GM06990 (cell line): ENCODE measurements around the gene LOC101059915.
"Not testable (repeated sequence)": the region's sequence is repeated elsewhere in the genome, so short reads cannot be mapped to it uniquely, and the experiment has no call there.

Experiments
- DNase-seq: peaks from one replicate; pipeline ENCODE4 v3.0.0-alpha.2; 2011; ENCODE audit not compliant: insufficient read length; ENCODE audit errors: extremely low read depth
- H3K27me3 ChIP-seq: replicated peaks from 2 replicates; pipeline ENCODE4 v1.6.0; 2011; ENCODE audit warnings: low read length; ENCODE audit not compliant: control insufficient read depth, insufficient read depth
- H3K36me3 ChIP-seq: 2 replicates; pipeline ENCODE4 v1.5.1; 2011; ENCODE audit warnings: low read length; ENCODE audit not compliant: control insufficient read depth, insufficient read depth
- H3K4me3 ChIP-seq: replicated peaks from 2 replicates; pipeline ENCODE4 v1.5.1; 2011; ENCODE audit warnings: low read depth, mild to moderate bottlenecking, control low read depth, low read length
- TF ChIP-seq, protein P1 (sequence below): IDR thresholded peaks from 2 replicates; pipeline ENCODE4 v1.5.1; 2011; ENCODE audit warnings: low read length, control low read depth, mild to moderate bottlenecking, inconsistent platforms; ENCODE audit not compliant: insufficient read depth, poor library complexity, severe bottlenecking

The LOC101059915 gene

DNA sequence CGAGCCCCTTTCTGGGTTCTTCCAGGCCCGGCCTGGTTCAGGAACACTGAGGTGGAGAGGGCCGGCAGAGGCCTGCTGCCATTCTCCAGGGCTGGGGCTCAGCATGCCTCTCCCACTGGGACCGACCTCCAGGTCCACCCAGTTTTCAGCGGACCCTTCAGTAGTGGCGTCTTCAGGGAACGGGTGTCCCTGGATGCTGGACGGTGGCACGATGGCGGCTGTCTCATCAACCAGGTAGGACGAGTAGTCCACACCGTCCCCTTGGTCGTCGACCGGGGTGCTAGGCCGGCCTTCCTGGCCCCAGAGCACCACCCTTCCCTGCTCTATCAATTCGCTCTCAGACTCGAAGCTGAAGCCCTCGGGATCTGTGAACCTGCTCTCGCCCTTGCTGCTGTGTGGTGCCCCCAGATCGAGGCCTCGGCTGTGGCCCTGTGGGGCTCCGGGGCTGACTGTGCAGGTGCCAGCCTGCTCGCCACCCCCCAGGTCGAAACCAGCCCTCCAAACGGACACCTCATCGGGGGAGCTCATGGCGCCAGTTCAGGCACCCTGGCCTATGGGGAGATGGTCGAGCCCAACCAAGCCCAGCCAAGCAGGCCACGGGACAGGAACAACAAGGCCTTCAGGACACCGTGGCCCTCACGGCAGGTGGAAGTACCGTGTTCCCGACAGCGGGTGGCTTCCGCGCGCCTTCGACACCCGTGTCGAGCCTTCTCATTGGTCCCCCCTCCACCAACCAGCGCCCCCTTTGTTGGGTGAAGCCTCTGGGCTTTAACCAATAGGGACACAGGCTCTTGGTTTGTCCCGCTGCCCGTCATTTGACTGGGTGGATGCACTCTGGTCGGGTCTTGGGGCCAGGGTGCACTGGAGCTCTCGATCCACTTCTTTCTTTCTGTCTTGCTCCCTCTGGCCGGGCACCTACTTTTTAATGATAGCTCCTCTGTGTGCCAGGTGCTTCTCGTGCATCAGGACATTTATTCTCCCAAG is 814 bp upstream of the LOC101059915 start:
- TF ChIP-seq, protein P1, sequence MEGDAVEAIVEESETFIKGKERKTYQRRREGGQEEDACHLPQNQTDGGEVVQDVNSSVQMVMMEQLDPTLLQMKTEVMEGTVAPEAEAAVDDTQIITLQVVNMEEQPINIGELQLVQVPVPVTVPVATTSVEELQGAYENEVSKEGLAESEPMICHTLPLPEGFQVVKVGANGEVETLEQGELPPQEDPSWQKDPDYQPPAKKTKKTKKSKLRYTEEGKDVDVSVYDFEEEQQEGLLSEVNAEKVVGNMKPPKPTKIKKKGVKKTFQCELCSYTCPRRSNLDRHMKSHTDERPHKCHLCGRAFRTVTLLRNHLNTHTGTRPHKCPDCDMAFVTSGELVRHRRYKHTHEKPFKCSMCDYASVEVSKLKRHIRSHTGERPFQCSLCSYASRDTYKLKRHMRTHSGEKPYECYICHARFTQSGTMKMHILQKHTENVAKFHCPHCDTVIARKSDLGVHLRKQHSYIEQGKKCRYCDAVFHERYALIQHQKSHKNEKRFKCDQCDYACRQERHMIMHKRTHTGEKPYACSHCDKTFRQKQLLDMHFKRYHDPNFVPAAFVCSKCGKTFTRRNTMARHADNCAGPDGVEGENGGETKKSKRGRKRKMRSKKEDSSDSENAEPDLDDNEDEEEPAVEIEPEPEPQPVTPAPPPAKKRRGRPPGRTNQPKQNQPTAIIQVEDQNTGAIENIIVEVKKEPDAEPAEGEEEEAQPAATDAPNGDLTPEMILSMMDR: no peak

DNA sequence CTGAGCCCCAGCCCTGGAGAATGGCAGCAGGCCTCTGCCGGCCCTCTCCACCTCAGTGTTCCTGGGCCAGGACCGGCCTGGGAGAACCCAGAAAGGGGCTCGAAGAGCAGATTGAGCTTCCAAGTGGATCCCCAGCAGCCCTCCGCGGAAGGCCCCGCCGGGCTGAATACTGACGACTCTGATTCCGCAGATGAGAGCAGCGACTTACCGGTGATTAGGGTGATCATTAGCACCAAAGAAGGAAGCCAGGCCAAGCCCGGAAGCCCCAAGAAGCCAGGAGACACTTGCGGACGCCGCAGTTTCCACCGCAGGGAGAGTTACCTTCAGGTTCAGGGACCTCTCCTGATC is 876 bp downstream of the LOC101059915 start:
- TF ChIP-seq, protein P1: no peak

More for the DNA sequence above, 814 bp upstream of the LOC101059915 start:
- Histone ChIP-seq H3K27me3 (no peaks in the 10 kb centered on the region; the same call in 1 of the 2 replicates), H3K36me3 (no peaks in the 10 kb centered on the region), H3K4me3 (no peak overlapping the region)
- no peak for DNase-seq

DNA sequence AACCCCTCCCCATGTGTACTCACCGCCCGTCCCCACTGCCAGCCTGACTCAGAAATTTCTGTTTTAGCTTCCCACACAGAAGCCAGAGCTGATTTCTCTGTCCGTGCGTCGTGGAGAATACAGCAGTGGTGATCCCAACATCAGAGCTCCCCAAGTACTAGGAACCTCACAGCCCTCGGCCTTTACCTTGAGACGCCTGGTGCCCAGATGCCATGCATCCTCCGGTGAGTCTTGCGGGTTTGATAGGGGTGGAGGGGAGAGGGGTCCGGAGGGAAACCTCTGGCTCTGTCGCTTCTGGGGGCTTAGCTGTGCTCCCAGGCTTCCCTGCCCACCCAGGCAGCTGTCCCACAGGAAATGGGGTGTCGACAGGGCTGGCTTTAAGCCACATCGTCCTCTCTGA is 2.1 kb downstream of the LOC101059915 start:
- H3K4me3 ChIP-seq: no peak overlapping the region
- no peak for DNase-seq
- H3K36me3 ChIP-seq: no peaks in the 10 kb centered on the region
- TF ChIP-seq, protein P1: no peak
- no peaks in the 10 kb centered on the region; the same call in 1 of the 2 replicates for H3K27me3 ChIP-seq

More for the DNA sequence above, 876 bp downstream of the LOC101059915 start:
- no peaks in the 10 kb centered on the region; the same call in 1 of the 2 replicates for H3K27me3 ChIP-seq
- no peak overlapping the region for H3K4me3 ChIP-seq
- DNase-seq: no peak
- H3K36me3 ChIP-seq: no peaks in the 10 kb centered on the region

DNA sequence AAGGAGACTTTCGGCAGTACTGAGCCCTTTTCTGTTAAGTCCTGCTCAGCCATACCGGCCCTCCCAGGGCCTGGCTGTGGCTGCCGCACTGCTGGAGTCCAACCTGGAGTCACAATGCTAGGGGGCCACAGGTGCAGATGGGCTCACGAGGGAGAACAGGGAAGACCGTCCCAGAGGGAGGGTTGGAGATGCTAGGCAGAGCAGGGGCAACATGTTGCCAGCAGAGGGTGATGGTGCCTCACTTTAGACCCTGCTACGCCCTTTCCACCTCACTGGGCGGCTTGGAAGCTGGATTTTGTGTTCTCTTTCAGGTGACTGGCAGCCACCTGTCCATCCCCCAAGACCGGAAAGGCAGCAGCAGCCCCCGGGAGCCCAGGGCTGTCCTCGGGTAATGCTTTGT is 2.6 kb downstream of the LOC101059915 start:
- DNase-seq, H3K27me3 ChIP-seq, H3K36me3 ChIP-seq, H3K4me3 ChIP-seq: not testable (repeated sequence)
- TF ChIP-seq, protein P1: peak; percentile 46

DNA sequence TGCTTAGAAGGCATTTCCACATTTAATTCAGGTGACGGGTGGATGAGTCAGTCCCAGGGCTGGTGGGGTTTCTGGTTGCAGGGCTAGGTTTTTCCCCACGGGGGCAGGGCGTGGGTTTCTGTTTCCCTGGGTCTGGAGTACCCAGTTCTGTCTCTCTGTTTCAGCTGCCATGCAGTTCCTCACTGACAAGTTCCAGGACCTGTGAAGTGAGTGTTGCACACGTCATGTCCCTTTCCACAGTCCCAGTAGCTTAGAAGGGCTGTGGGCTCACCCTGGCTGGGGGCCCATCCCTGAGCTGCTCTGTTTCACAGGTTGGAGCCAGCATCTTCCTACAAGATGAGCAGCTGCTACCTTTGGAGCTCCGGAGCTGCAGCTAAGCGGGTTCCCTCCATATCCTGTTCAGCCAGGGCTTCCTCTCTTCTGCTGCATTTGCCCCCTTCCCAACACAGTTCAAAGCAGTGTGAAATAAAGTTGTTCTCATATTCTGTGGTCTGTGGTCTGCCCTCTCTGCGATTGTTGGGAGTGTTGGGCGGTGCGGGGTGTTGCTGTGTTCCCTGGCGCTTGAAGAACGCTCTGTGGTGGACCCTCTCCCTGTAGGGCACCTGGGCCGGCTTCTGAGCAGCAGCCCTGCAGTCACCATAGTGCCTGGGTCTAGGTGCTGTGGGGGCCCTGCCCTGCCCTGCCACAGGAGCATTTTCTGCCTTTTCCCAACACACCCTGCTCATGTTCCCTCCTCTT is 3.9 kb downstream of the LOC101059915 start:
- no peak overlapping the region for H3K4me3 ChIP-seq
- TF ChIP-seq, protein P1: no peak
- H3K36me3 ChIP-seq: no peaks in the 10 kb centered on the region
- DNase-seq: no peak
- H3K27me3 ChIP-seq: no peaks in the 10 kb centered on the region; the same call in 1 of the 2 replicates
